HepG2 (cell line): ENCODE results near the gene ENPP7. TPM values are rescaled to one million over a fixed set of nuclear protein-coding genes. Genes with fewer than 3 reads are reported as not detected.
A peak's percentile ranks its signal among the peaks of the same experiment; 100 is the strongest.

Experiments used
- ETV5 ChIP-seq: IDR thresholded peaks from 2 replicates; pipeline ENCODE4 v1.6.1; 2018; ENCODE audit warnings: missing biosample characterization, missing genetic modification reagents, inconsistent platforms, borderline replicate concordance
- FLYWCH1 ChIP-seq: sonication (generic); formaldehyde crosslinking; IDR thresholded peaks from 2 replicates; pipeline ENCODE4 v1.8.1; 2023; ENCODE audit warnings: mild to moderate bottlenecking, missing genetic modification reagents
- GLI4 ChIP-seq: sonication (generic); formaldehyde crosslinking; IDR thresholded peaks from 2 replicates; pipeline ENCODE4 v1.5.1; 2020; ENCODE audit warnings: missing genetic modification reagents, mild to moderate bottlenecking, moderate library complexity, borderline replicate concordance
- LCORL ChIP-seq, 2 experiments: fragments of 450-650 bp in 1 of 2; sonication (generic) in 1 of 2; formaldehyde crosslinking in 1 of 2; IDR thresholded peaks; 2 replicates each; pipeline versions ENCODE4 v1.5.0 to v1.6.1; 2017 to 2020; ENCODE audit warnings: antibody characterized with exemption in 1 of 2, missing genetic modification reagents in 1 of 2
- SAP130 ChIP-seq: IDR thresholded peaks from 2 replicates; pipeline ENCODE4 v1.6.1; 2016; ENCODE audit warnings: low read depth
- SNAI1 ChIP-seq: sonication (generic); formaldehyde crosslinking; IDR thresholded peaks from 2 replicates; pipeline ENCODE4 v1.5.0; 2020; ENCODE audit warnings: mild to moderate bottlenecking, missing genetic modification reagents, borderline replicate concordance
- SP2 ChIP-seq: sonication (generic); formaldehyde crosslinking; IDR thresholded peaks from 2 replicates; pipeline ENCODE4 v1.5.1; 2020; ENCODE audit warnings: mild to moderate bottlenecking, missing genetic modification reagents
- ZNF724P ChIP-seq: sonication (generic); formaldehyde crosslinking; IDR thresholded peaks from 2 replicates; pipeline ENCODE4 v1.8.0; 2022; ENCODE audit warnings: missing genetic modification reagents, borderline replicate concordance
- ZNF75D ChIP-seq: sonication (generic); formaldehyde crosslinking; IDR thresholded peaks from 2 replicates; pipeline ENCODE4 v1.8.1; 2023; ENCODE audit warnings: missing genetic modification reagents, mild to moderate bottlenecking, borderline replicate concordance
- ZNF891 ChIP-seq: sonication (generic); formaldehyde crosslinking; IDR thresholded peaks from 2 replicates; pipeline ENCODE4 v1.5.0; 2020; ENCODE audit warnings: mild to moderate bottlenecking, missing genetic modification reagents
- polyA plus RNA-seq, 8 experiments: library from polyadenylated mRNA; depleted of rRNA in 3 of 8; stranded (reverse) in 7 of 8; unstranded in 1 of 8; fragments of >200 nt; fragmentation: Illumina TruSeq in 4 of 8; extraction: Trizol in 4 of 8; gene quantifications; 2 replicates each; pipeline versions ENCODE4 v1.2.1 to v1.2.3, GENCODE V29; 2011 to 2016; ENCODE audit warnings: low read depth in 4 of 8, missing spikeins in 1 of 8, mixed read lengths in 1 of 8; ENCODE audit not compliant: insufficient read depth in 1 of 8
- total RNA-seq, 5 experiments: library from RNA; depleted of rRNA; stranded (reverse); fragments of >200 nt; fragmentation: Illumina TruSeq; extraction: Trizol; gene quantifications; 2 replicates each; pipeline ENCODE4 v1.2.3, GENCODE V29; 2016; ENCODE audit warnings: low read depth in 1 of 5
- TF ChIP-seq, protein P1 (sequence below): sonication (generic); formaldehyde crosslinking; IDR thresholded peaks from 2 replicates; pipeline ENCODE4 v1.4.0; 2020; ENCODE audit warnings: missing genetic modification reagents, borderline replicate concordance
- TF ChIP-seq, protein P2 (sequence below): sonication (generic); formaldehyde crosslinking; conservative IDR thresholded peaks from 2 replicates; pipeline ENCODE4 v1.4.0; 2020; ENCODE audit warnings: mild to moderate bottlenecking, missing genetic modification reagents, moderate library complexity
- TF ChIP-seq, protein P3 (sequence below): sonication (generic); formaldehyde crosslinking; IDR thresholded peaks from 2 replicates; pipeline ENCODE4 v1.4.0; 2020; ENCODE audit warnings: mild to moderate bottlenecking, missing genetic modification reagents
- TF ChIP-seq, protein P4 (sequence below): sonication (generic); formaldehyde crosslinking; IDR thresholded peaks from 2 replicates; pipeline ENCODE4 v1.5.1; 2020; ENCODE audit warnings: mild to moderate bottlenecking, missing genetic modification reagents

The ENPP7 gene
- total and polyA plus RNA-seq, 2 of the 13 experiments (the other 11 are each of a cell fraction or from before 2014, with no cell fraction given) = 1.1 to 2.2 TPM

DNA sequence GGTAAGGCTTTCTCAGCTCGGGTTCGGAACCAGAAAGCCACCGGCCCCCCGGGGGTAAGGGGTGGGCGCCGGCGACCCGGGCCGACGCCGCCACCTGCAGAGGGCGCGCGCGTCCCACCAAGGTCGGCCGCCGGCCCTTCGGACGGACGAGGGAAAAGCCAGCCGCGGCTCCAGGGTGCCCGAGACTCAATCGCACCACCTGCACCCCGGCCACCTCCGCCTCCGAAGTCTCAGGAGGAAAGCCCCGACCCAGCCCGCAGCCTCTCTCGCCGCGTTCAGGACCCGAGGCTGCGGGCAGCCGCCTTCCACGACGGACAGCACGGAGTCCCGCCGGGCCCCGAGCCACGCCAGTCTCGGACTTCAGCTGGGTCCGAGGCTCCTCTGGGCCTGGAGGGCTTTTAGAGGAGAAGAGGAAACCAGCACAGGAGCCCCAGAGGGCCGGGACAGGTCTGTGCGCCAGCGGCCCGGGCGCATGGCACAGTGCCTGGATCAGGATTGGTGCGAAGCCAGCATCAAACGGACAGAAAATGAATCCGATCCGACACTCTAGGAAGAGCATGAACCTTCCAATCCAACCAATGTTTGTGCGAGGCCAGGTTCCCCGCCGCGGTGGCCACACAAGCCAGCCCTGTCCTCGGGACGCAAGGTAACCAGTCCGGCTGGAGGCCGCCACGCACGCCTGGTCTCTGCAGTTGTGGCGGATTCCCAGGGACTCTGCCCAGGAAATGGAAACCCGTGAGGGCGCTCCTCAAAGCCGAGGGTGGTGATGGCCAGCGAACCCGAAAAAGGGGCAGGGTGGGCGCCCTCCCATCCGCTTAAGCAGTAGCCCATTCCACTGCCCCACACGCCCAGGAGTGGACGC, 59.4 kb downstream of the ENPP7 start (continued):
- TF ChIP-seq SAP130 (CRISPR knock-in tag) (peak; percentile 39), SNAI1 (CRISPR knock-in tag) (0 out of 2 replicates have a peak, but pooled peaks have one; percentile 30), ZNF891 (peak; percentile 16; the same call in 1 of the 2 replicates), FLYWCH1 (CRISPR knock-in tag) (peak; percentile 80; the same call in 1 of the 2 replicates), GLI4 (CRISPR knock-in tag) (0 out of 2 replicates have a peak, but pooled peaks have one; percentile 5), ZNF724P (CRISPR knock-in tag) (0 out of 2 replicates have a peak, but pooled peaks have one; percentile 19), SP2 (no peak), ETV5 (CRISPR knock-in tag) (no peak), ZNF75D (CRISPR knock-in tag) (no peak), LCORL (IDR thresholded peaks at IDR 0.05) (no peak), LCORL (CRISPR knock-in tag; IDR thresholded peaks at IDR 0.05) (peak; percentile 58)
- TF ChIP-seq, protein P1, sequence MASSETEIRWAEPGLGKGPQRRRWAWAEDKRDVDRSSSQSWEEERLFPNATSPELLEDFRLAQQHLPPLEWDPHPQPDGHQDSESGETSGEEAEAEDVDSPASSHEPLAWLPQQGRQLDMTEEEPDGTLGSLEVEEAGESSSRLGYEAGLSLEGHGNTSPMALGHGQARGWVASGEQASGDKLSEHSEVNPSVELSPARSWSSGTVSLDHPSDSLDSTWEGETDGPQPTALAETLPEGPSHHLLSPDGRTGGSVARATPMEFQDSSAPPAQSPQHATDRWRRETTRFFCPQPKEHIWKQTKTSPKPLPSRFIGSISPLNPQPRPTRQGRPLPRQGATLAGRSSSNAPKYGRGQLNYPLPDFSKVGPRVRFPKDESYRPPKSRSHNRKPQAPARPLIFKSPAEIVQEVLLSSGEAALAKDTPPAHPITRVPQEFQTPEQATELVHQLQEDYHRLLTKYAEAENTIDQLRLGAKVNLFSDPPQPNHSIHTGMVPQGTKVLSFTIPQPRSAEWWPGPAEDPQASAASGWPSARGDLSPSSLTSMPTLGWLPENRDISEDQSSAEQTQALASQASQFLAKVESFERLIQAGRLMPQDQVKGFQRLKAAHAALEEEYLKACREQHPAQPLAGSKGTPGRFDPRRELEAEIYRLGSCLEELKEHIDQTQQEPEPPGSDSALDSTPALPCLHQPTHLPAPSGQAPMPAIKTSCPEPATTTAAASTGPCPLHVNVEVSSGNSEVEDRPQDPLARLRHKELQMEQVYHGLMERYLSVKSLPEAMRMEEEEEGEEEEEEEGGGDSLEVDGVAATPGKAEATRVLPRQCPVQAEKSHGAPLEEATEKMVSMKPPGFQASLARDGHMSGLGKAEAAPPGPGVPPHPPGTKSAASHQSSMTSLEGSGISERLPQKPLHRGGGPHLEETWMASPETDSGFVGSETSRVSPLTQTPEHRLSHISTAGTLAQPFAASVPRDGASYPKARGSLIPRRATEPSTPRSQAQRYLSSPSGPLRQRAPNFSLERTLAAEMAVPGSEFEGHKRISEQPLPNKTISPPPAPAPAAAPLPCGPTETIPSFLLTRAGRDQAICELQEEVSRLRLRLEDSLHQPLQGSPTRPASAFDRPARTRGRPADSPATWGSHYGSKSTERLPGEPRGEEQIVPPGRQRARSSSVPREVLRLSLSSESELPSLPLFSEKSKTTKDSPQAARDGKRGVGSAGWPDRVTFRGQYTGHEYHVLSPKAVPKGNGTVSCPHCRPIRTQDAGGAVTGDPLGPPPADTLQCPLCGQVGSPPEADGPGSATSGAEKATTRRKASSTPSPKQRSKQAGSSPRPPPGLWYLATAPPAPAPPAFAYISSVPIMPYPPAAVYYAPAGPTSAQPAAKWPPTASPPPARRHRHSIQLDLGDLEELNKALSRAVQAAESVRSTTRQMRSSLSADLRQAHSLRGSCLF (CRISPR knock-in tag) = no peak
- TF ChIP-seq, protein P2, sequence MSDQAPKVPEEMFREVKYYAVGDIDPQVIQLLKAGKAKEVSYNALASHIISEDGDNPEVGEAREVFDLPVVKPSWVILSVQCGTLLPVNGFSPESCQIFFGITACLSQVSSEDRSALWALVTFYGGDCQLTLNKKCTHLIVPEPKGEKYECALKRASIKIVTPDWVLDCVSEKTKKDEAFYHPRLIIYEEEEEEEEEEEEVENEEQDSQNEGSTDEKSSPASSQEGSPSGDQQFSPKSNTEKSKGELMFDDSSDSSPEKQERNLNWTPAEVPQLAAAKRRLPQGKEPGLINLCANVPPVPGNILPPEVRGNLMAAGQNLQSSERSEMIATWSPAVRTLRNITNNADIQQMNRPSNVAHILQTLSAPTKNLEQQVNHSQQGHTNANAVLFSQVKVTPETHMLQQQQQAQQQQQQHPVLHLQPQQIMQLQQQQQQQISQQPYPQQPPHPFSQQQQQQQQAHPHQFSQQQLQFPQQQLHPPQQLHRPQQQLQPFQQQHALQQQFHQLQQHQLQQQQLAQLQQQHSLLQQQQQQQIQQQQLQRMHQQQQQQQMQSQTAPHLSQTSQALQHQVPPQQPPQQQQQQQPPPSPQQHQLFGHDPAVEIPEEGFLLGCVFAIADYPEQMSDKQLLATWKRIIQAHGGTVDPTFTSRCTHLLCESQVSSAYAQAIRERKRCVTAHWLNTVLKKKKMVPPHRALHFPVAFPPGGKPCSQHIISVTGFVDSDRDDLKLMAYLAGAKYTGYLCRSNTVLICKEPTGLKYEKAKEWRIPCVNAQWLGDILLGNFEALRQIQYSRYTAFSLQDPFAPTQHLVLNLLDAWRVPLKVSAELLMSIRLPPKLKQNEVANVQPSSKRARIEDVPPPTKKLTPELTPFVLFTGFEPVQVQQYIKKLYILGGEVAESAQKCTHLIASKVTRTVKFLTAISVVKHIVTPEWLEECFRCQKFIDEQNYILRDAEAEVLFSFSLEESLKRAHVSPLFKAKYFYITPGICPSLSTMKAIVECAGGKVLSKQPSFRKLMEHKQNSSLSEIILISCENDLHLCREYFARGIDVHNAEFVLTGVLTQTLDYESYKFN (CRISPR knock-in tag) = 0 out of 2 replicates have a peak, but pooled peaks have one; percentile 19
- TF ChIP-seq, protein P3, sequence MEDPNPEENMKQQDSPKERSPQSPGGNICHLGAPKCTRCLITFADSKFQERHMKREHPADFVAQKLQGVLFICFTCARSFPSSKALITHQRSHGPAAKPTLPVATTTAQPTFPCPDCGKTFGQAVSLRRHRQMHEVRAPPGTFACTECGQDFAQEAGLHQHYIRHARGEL (CRISPR knock-in tag) = peak; percentile 13; the same call in 1 of the 2 replicates
- TF ChIP-seq, protein P4, sequence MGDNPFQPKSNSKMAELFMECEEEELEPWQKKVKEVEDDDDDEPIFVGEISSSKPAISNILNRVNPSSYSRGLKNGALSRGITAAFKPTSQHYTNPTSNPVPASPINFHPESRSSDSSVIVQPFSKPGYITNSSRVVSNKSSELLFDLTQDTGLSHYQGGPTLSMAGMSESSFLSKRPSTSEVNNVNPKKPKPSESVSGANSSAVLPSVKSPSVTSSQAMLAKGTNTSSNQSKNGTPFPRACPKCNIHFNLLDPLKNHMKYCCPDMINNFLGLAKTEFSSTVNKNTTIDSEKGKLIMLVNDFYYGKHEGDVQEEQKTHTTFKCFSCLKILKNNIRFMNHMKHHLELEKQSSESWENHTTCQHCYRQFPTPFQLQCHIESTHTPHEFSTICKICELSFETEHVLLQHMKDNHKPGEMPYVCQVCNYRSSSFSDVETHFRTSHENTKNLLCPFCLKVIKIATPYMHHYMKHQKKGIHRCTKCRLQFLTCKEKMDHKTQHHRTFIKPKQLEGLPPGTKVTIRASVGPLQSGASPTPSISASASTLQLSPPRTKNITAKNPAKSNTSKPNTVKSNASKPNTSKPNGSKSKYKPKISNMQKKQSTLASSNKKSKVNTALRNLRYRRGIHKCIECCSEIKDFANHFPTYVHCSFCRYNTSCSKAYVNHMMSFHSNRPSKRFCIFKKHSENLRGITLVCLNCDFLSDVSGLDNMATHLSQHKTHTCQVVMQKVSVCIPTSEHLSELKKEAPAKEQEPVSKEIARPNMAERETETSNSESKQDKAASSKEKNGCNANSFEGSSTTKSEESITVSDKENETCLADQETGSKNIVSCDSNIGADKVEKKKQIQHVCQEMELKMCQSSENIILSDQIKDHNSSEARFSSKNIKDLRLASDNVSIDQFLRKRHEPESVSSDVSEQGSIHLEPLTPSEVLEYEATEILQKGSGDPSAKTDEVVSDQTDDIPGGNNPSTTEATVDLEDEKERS = no peak
